Endothelial cell of umbilical vein (primary cell): ENCODE measurements around the gene SCPEP1. TPM values are rescaled to one million over a fixed set of nuclear protein-coding genes. Genes with fewer than 3 reads are reported as not detected.

Experiments used
- BruUV-seq: library from RNA; stranded (reverse); fragments of 400-500 nt; replicated peaks from 2 replicates; lab custom pipeline; 2021; lab: Mats Ljungman, UMichigan
- CTCF ChIA-PET: fragments of 300-600, 350-600 bp; sonication (Branson Sonifier 250); formaldehyde crosslinking; loops from one replicate; lab custom pipeline; 2021; ENCODE audit warnings: antibody characterized with exemption, inconsistent platforms; lab: Charles Lee
- POLR2A ChIA-PET: fragments of 300-600, 350-600 bp; sonication (Branson Sonifier 250); formaldehyde crosslinking; loops from one replicate; lab custom pipeline; 2021; ENCODE audit warnings: antibody characterized with exemption, inconsistent platforms; lab: Charles Lee
- DNase-seq: peaks from one replicate; pipeline ENCODE4 v3.0.0-alpha.2; 2011; ENCODE audit warnings: low read depth, low spot score
- FAIRE-seq: peaks from 2 replicates; lab custom pipeline; 2011; peaks lifted over from hg19 to GRCh38; lab: Jason Lieb, UNC
- H2AFZ ChIP-seq: 2 replicates; pipeline ENCODE4 v1.6.0; 2012; ENCODE audit warnings: low read depth, low read length, control low read depth, inconsistent platforms
- H3K27ac ChIP-seq: 2 replicates; pipeline ENCODE4 v1.5.1; 2011; ENCODE audit warnings: low read depth, mild to moderate bottlenecking, control low read depth, low read length, moderate library complexity; ENCODE audit not compliant: insufficient read depth
- H3K27me3 ChIP-seq, 2 experiments: 2 replicates each; pipeline versions ENCODE4 v1.6.0 to v1.6.1; 2011; ENCODE audit warnings: low read length in 2 of 2, mixed read lengths in 1 of 2; ENCODE audit not compliant: control insufficient read depth in 2 of 2, insufficient read depth in 2 of 2
- H3K36me3 ChIP-seq, 2 experiments: 2 replicates in 1 of 2; 3 replicates in 1 of 2; pipeline ENCODE4 v1.5.1; 2011; ENCODE audit warnings: low read length in 2 of 2, mild to moderate bottlenecking in 1 of 2, moderate library complexity in 1 of 2; ENCODE audit not compliant: control insufficient read depth in 2 of 2, insufficient read depth in 2 of 2; ENCODE audit errors: extremely low read depth in 1 of 2
- H3K4me1 ChIP-seq: 3 replicates; pipeline ENCODE4 v1.5.1; 2011; ENCODE audit warnings: mild to moderate bottlenecking, low read length; ENCODE audit not compliant: control insufficient read depth, insufficient read depth; ENCODE audit errors: extremely low read depth
- H3K4me2 ChIP-seq: 2 replicates; pipeline ENCODE4 v1.6.1; 2011; ENCODE audit warnings: low read length, control low read depth, mixed read lengths; ENCODE audit not compliant: insufficient read depth
- H3K4me3 ChIP-seq, 3 experiments: fragments of 200-600 bp in 1 of 3; sonication (generic), shearing (Covaris generic) in 1 of 3; replicated peaks in 1 of 3; 2 replicates each; pipeline ENCODE4 v1.5.1; 2011 to 2016; ENCODE audit warnings: control low read depth in 3 of 3, low read length in 3 of 3, mild to moderate bottlenecking in 2 of 3, inconsistent platforms in 1 of 3, low read depth in 1 of 3, moderate library complexity in 1 of 3; ENCODE audit not compliant: insufficient read depth in 1 of 3
- H3K79me2 ChIP-seq: 2 replicates; pipeline ENCODE4 v1.6.0; 2012; ENCODE audit warnings: low read length, inconsistent platforms; ENCODE audit not compliant: control insufficient read depth, insufficient read depth
- H3K9ac ChIP-seq: replicated peaks from 2 replicates; pipeline ENCODE3; 2011; ENCODE audit warnings: low read length, control low read depth; ENCODE audit not compliant: insufficient read depth; ENCODE audit errors: extremely low read depth
- H3K9me1 ChIP-seq: replicated peaks from 3 replicates; pipeline ENCODE4 v1.6.0; 2011; ENCODE audit warnings: mild to moderate bottlenecking, low read length; ENCODE audit not compliant: control insufficient read depth, insufficient read depth; ENCODE audit errors: extremely low read depth
- H3K9me3 ChIP-seq: replicated peaks from 2 replicates; pipeline ENCODE4 v1.5.1; 2012; ENCODE audit warnings: low read length, inconsistent platforms; ENCODE audit not compliant: control insufficient read depth, insufficient read depth
- H4K20me1 ChIP-seq: replicated peaks from 2 replicates; pipeline ENCODE3; 2011; ENCODE audit warnings: mild to moderate bottlenecking, low read length; ENCODE audit not compliant: control insufficient read depth, insufficient read depth; ENCODE audit errors: extremely low read depth
- CTCF ChIP-seq, 2 donors: IDR thresholded peaks; 1 replicate in 1 of 2; 2 replicates in 1 of 2; pipeline ENCODE4 v1.5.1; 2011; ENCODE audit warnings: low read length in 2 of 2, mild to moderate bottlenecking in 2 of 2, moderate library complexity in 2 of 2, control low read depth in 1 of 2, inconsistent platforms in 1 of 2, low read depth in 1 of 2; ENCODE audit not compliant: insufficient read depth in 1 of 2; ENCODE audit errors: extremely low read depth in 1 of 2
- EZH2 ChIP-seq: IDR thresholded peaks from 2 replicates; pipeline ENCODE4 v1.6.1; 2012; ENCODE audit warnings: borderline replicate concordance, low read depth, mild to moderate bottlenecking, moderate library complexity, low read length, inconsistent platforms; ENCODE audit not compliant: severe bottlenecking
- FOS ChIP-seq: IDR thresholded peaks from 2 replicates; pipeline ENCODE4 v1.6.1; 2011; ENCODE audit warnings: mild to moderate bottlenecking, low read length, moderate library complexity, borderline replicate concordance; ENCODE audit not compliant: insufficient read depth
- GATA2 ChIP-seq: IDR thresholded peaks from 2 replicates; pipeline ENCODE4 v1.7.0; 2011; ENCODE audit warnings: low read depth, mild to moderate bottlenecking, moderate library complexity, mixed read lengths, low read length; ENCODE audit not compliant: insufficient read length, insufficient read depth
- JUN ChIP-seq: IDR thresholded peaks from 2 replicates; pipeline ENCODE4 v1.6.1; 2011; ENCODE audit warnings: borderline replicate concordance, low read depth; ENCODE audit not compliant: insufficient read length, insufficient read depth
- MYC ChIP-seq: IDR thresholded peaks from one replicate; pipeline ENCODE4 v1.6.1; 2011; ENCODE audit warnings: mild to moderate bottlenecking, low read depth, low read length
- POLR2A ChIP-seq: IDR thresholded peaks from 2 replicates; pipeline ENCODE4 v1.6.1; 2012; ENCODE audit warnings: low read depth, mild to moderate bottlenecking, control low read depth, low read length
- POLR2AphosphoS5 ChIP-seq: IDR thresholded peaks from 2 replicates; pipeline ENCODE4 v1.6.1; 2012; ENCODE audit warnings: low read depth, mild to moderate bottlenecking, control low read depth, low read length, moderate library complexity; ENCODE audit not compliant: insufficient read depth
- dilution Hi-C: fragments of 300-500 bp; cut with MboI; formaldehyde crosslinking; loops from one replicate; pipeline ENCODE4 v1.15.0; 2019; ENCODE audit warnings: low sequenced_read_pairs; ENCODE audit not compliant: extremely low pct_ligation_motif_present
- intact Hi-C: fragments of 100-400 bp; cut with micrococcal nuclease; formaldehyde crosslinking; loops from one replicate; pipeline ENCODE4 v1.10.0; 2022
- polyA plus RNA-seq, 4 experiments: library from polyadenylated mRNA; depleted of rRNA in 3 of 4; stranded (reverse) in 3 of 4; unstranded in 1 of 4; fragments of >200 nt; gene quantifications; 2 replicates each; pipeline versions ENCODE4 v1.2.1 to v1.2.3, GENCODE V29; 2011 to 2012; ENCODE audit warnings: missing spikeins in 1 of 4
- total RNA-seq: library from RNA; stranded (reverse); gene quantifications from 2 replicates; pipeline ENCODE4 v1.2.3, GENCODE V29; 2021
- TF ChIP-seq, protein P1 (sequence below): IDR thresholded peaks from 2 replicates; pipeline ENCODE4 v1.6.1; 2011; ENCODE audit not compliant: insufficient read depth, insufficient read length

SCPEP1 gene
- total and polyA plus RNA-seq, 2 donors (not counting 3 experiments of a cell fraction or from before 2014, with no cell fraction given), result 38.6 to 43.6 TPM

- Histone ChIP-seq H3K4me3 (no peak overlapping the region), H4K20me1 (no peaks in the 10 kb centered on the region), H3K9ac (no peak overlapping the region), H3K4me1 (no peaks in the 10 kb centered on the region), H3K27ac (no peak overlapping the region), H3K9me3 (no peaks in the 10 kb centered on the region), H3K4me2 (no peak overlapping the region), H3K27me3 (no peaks in the 10 kb centered on the region), H3K9me1 (no peaks in the 10 kb centered on the region), H2AFZ (no peak overlapping the region), H3K36me3 (peaks cover 0 to 5% of the 10 kb centered on the region in 2 experiments), H3K79me2 (no peaks in the 10 kb centered on the region)
- no TSS peak for BruUV-seq
- FAIRE-seq (no peak), DNase-seq (no peak)
- TF ChIP-seq MYC (no peak), POLR2AphosphoS5 (no peak), JUN (no peak), GATA2 (no peak), FOS (no peak)
- TF ChIP-seq, protein P1, sequence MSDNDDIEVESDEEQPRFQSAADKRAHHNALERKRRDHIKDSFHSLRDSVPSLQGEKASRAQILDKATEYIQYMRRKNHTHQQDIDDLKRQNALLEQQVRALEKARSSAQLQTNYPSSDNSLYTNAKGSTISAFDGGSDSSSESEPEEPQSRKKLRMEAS, result no peak
- ChIA-PET POLR2A (no interaction called here), CTCF (no interaction called here)
- intact Hi-C loops, result no loop called here
- dilution Hi-C loops, result no loop called here
These were observed 14.4 kb downstream of the SCPEP1 start for GRCh38 chr17:56992364-56992763.

DNA sequence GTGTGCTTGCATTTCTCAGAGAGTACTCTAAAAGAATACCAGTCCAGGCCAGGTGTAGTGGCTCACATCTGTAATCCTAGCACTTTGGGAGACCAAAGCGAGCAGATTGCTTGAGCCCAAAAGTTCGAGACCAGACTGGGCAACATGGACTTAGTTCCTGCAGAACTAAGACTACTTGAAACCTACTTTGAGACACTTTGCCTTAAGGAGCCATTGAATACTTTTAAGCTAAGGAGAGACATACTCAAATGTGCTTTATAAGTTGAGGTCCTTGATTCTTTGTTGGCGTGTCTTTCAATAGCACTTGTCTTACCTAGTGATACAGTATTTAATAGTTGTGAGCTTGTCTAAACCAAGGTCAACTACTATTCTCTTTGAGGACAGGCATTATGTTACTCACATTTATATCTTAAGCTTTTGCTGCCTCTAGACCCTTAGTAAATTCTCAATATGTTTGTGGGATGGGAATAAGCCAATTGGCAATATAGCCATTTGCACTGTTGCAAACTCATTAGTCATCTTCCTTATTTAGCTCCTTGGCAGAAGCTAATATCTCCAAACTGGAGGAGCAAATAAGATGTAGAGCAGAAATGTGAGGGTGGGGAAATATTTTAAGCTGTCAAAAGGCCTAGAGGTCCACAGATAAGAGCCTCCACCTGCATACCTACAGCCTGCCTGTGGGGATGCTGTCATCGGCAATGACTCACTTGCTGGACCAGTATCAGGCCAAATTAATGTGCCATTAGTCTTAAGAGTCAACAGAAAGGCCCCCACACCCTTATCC, 16.3 kb downstream of the SCPEP1 start:
- Histone ChIP-seq H3K9ac (no peak overlapping the region), H3K9me1 (no peaks in the 10 kb centered on the region), H3K36me3 (peaks cover 0 to 2% of the 10 kb centered on the region in 2 experiments), H3K79me2 (no peaks in the 10 kb centered on the region), H3K4me1 (no peaks in the 10 kb centered on the region), H2AFZ (no peak overlapping the region), H3K27ac (no peak overlapping the region), H4K20me1 (no peaks in the 10 kb centered on the region), H3K4me3 (no peak overlapping the region), H3K27me3 (no peaks in the 10 kb centered on the region), H3K4me2 (no peak overlapping the region), H3K9me3 (no peaks in the 10 kb centered on the region)
- intact Hi-C loops (no loop called here), dilution Hi-C loops (no loop called here)
- ChIA-PET POLR2A (no interaction called here), CTCF (interaction anchor here (1.2 to 2.0 kb wide), 2 partner anchors 16 to 55 kb away, joined by 3 to 6 read pairs; no protein-coding TSS in a partner anchor)
- FAIRE-seq (no peak), DNase-seq (no peak)
- TF ChIP-seq, protein P1, result no peak
- TF ChIP-seq CTCF (IDR thresholded peaks at IDR 0.05; ENCODE audit: extremely low read depth in 1 of 2, insufficient read depth in 1 of 2, low read depth in 1 of 2, low read length in 2 of 2), result no peak
- no peak for TF ChIP-seq POLR2A
- TF ChIP-seq EZH2, result no peak
- BruUV-seq, result no TSS peak
